ENCODE data around the gene RNF113B. TPM values are rescaled to one million over a fixed set of nuclear protein-coding genes. Genes with fewer than 3 reads are reported as not detected.
A peak's percentile ranks its signal among the peaks of the same experiment; 100 is the strongest.

Gene RNF113B
- polyA plus RNA-seq, 4 donors = not detected

- DNase-seq (ENCODE audit: low read depth in 4 of 4, low spot score in 3 of 4) = no peak
Observed at GRCh38 chr13:98143157-98143553, 33.9 kb downstream of the RNF113B start.

- peak in 2 of 4 donors; percentile 41 to 72 for DNase-seq (ENCODE audit: low read depth in 4 of 4, low spot score in 3 of 4)
Observed at GRCh38 chr13:98142380-98143156, 34.5 kb downstream of the RNF113B start, which contains the start of gene FARP1. FARP1 (plus strand) TSS chr13:98143094; CDS start chr13:98213243, 70,149 bp downstream.

DNA sequence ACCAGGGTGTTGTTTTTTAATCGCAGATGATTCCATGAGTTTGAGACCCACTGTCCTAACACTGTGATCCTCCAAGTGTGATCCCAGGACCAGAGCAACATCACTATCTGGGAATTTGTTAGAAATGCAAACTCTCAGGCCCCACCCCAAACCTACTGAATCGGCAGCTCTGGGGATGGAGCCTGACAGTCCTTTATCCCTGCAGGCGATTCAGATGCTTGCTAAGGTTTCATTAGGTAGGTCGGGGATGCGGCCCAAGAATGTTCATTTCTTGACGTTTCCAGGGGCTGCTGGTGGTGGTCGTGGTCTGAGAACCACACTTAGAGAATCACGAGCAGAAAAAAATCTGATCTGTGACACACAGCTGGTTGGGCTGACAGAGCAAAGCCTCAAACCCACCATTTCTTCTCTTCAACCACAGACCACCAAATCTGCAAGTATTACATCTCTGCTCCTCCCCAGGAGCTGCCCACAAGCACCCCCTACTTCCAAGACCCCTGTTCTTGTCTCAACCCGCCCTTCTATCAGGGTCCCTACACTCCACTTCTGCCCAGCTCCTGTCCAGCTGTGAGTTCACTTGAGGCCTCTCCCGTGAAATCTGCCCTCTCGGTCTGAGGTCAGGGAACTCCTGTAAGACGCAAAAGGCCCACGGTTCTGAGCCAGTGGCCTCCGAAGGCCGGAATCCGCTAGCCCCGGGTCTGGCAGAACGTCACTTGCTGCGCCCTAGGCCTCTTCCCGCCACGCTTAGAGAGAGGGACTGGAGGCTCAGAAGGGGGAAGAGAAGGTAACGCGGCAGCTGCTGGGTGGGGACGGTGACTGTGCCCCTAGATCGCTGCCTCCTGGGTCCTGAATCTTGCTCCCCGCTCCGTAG lies 35.3 kb downstream of the RNF113B start:
- no peak for DNase-seq (ENCODE audit: low read depth in 4 of 4, low spot score in 3 of 4)

- no peak for DNase-seq (ENCODE audit: low read depth in 4 of 4, low spot score in 3 of 4)
Observed at GRCh38 chr13:98141091-98141490, 36.0 kb downstream of the RNF113B start.

DNA sequence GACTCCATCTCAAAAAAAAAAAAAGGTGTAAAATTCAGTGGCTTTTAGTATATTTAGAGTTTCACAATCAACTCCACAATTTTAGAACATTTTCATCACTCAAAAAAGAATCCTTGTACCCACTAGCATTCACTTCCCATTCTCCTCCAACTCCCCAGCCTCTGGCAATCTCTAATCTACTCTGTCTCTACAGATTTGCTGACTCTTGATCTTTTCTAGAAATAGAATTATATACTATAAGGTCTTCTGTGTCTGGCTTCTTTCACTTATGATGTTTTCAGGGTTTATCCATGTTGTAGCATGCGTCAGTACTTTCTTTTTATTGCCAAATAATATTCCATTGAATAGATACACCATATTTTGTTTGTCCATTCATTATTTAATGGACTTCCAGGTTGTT lies 42.2 kb downstream of the RNF113B start:
- DNase-seq (ENCODE audit: low read depth in 4 of 4, low spot score in 3 of 4) = no peak

DNA sequence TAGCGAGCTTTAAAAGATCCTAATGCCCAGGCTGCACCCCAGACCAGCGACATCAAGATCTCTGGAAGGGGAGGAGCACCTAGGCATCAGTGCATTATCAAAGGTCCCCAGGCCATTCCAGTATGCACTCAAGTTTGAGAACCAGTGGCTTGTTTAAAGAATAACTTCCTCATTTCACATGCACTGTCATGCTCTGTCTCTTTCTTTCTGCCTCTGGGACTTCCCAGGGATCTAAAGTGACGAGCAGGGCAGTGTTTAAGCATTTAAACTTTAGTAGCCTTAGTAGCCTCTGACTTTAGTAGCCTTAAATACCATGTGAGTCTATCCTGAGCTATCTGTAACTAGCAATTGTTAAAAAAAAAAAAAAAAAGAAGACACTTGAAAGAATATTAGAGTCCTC lies 43.1 kb downstream of the RNF113B start:
- DNase-seq (ENCODE audit: low read depth in 4 of 4, low spot score in 3 of 4) = no peak

DNA sequence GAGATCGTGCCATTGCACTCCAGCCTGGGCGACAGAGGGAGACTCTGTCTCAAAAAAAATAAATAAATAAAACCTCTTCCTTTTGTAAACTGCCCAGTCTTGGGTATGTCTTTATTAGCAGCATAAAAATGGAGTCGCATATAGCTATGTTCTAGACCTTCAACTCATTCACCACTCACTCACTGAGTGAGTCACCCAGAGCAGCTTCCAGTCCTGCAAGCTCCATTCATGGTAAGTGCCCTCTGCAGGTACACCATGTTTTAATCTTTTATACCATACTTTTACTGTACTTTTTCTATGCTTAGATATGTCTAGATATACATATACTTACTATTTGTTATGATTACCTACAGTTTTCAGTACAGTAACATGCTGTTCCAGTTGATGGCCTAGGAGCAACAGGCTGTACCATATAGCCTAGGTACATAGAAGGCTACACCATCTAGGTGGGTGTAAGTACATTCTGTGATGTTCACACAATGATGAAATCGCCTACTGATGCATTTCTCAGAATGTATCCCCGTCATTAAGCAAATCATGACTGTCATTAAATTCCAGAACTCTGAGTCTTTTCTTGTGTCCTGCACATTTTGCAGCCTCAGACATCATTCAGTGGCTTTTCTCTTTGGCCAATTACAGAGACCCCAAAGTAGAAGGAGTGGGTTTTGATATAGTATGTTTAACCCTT lies 47.9 kb downstream of the RNF113B start:
- no peak for DNase-seq (ENCODE audit: low read depth in 4 of 4, low spot score in 3 of 4)

Other genes starting within 250 kb of the RNF113B start
- 100 to 1,000 TPM; 151 to 196 (median 178) TPM for gene IPO5, start 223.6 kb downstream of the RNF113B start, polyA plus RNA-seq (ENCODE audit: insufficient read length in 4 of 4)
- gene FARP1, start 34.2 kb downstream of the RNF113B start, polyA plus RNA-seq (ENCODE audit: insufficient read length in 4 of 4) = 100 to 1,000 TPM in 3 of 4 donors, 10 to 100 TPM in 1; 66.1 to 307 (median 241) TPM